Hepatocyte (in vitro differentiated cells): ENCODE measurements around the gene CRX. TPM values are rescaled to one million over a fixed set of nuclear protein-coding genes. Genes with fewer than 3 reads are reported as not detected.

Experiments
- DNase-seq: peaks from one replicate; pipeline ENCODE4 v3.0.0-alpha.2; 2016; ENCODE audit warnings: low spot score
- H2AFZ ChIP-seq: fragments of 200-600 bp; sonication (generic); 2 replicates; pipeline ENCODE4 v1.6.0; 2016; ENCODE audit warnings: antibody characterized with exemption, mild to moderate bottlenecking
- H3K27ac ChIP-seq: fragments of 200-600 bp; sonication (generic); 2 replicates; pipeline ENCODE4 v1.5.1; 2016; ENCODE audit warnings: mild to moderate bottlenecking
- H3K27me3 ChIP-seq: fragments of 200-600 bp; sonication (generic); 2 replicates; pipeline ENCODE4 v1.6.1; 2016
- H3K36me3 ChIP-seq: fragments of 200-600 bp; sonication (generic); replicated peaks from 2 replicates; pipeline ENCODE4 v1.5.1; 2016; ENCODE audit warnings: low read depth; ENCODE audit not compliant: insufficient read depth
- H3K4me1 ChIP-seq: fragments of 200-600 bp; sonication (generic); 2 replicates; pipeline ENCODE4 v1.5.1; 2016; ENCODE audit warnings: mild to moderate bottlenecking, moderate library complexity; ENCODE audit not compliant: insufficient read depth
- H3K4me2 ChIP-seq: fragments of 200-600 bp; sonication (generic); 2 replicates; pipeline ENCODE4 v1.6.0; 2016
- H3K4me3 ChIP-seq: fragments of 200-600 bp; sonication (generic); 2 replicates; pipeline ENCODE4 v1.5.1; 2016; ENCODE audit warnings: mild to moderate bottlenecking
- H3K79me2 ChIP-seq: fragments of 200-600 bp; sonication (generic); 2 replicates; pipeline ENCODE4 v1.6.0; 2017; ENCODE audit warnings: mild to moderate bottlenecking
- H3K9me2 ChIP-seq: fragments of 200-600 bp; sonication (generic); replicated peaks from 2 replicates; pipeline ENCODE4 v1.6.0; 2017; ENCODE audit warnings: mild to moderate bottlenecking; ENCODE audit not compliant: insufficient read depth
- H3K9me3 ChIP-seq: fragments of 200-600 bp; sonication (generic); 2 replicates; pipeline ENCODE4 v1.5.1; 2016; ENCODE audit warnings: low read depth, mild to moderate bottlenecking
- H4K20me1 ChIP-seq: fragments of 200-600 bp; sonication (generic); 2 replicates; pipeline ENCODE4 v1.6.0; 2016; ENCODE audit warnings: mild to moderate bottlenecking; ENCODE audit not compliant: insufficient read depth, poor library complexity, severe bottlenecking
- EZH2 ChIP-seq: fragments of 200-600 bp; sonication (generic); IDR thresholded peaks from 2 replicates; pipeline ENCODE4 v1.6.1; 2016; ENCODE audit warnings: antibody characterized with exemption, mild to moderate bottlenecking, borderline replicate concordance
- EZH2phosphoT487 ChIP-seq: fragments of 200-600 bp; sonication (generic); IDR thresholded peaks from one replicate; pipeline ENCODE4 v1.6.1; 2018; ENCODE audit warnings: antibody characterized with exemption, mild to moderate bottlenecking, low read depth, moderate library complexity; ENCODE audit not compliant: unreplicated experiment, severe bottlenecking
- WGBS: methylation state at CpG from one replicate; pipeline ENCODE4 v1.1.6; 2016; ENCODE audit warnings: low lambda C conversion rate; ENCODE audit errors: missing lambda C conversion rate; 5-methylcytosine and 5-hydroxymethylcytosine counted together
- polyA plus RNA-seq: library from polyadenylated mRNA; unstranded; fragments of >200 nt; fragmentation: Nextera tagmentation; extraction: Ambion mirVana; gene quantifications from 2 replicates; pipeline ENCODE4 v1.2.1, GENCODE V29; 2016
- total RNA-seq: library from RNA; depleted of rRNA; stranded (reverse); fragments of >200 nt; gene quantifications from 2 replicates; pipeline ENCODE4 v1.2.3, GENCODE V29; 2014
- TF ChIP-seq, protein P1 (sequence below): fragments of 200-600 bp; sonication (generic); IDR thresholded peaks from 2 replicates; pipeline ENCODE4 v1.5.1; 2016; ENCODE audit warnings: antibody characterized with exemption, mild to moderate bottlenecking; ENCODE audit not compliant: poor library complexity

CRX gene
- total and polyA plus RNA-seq, 2 experiments from 2014 or later: 0.15 TPM; not detected in 1

GRCh38 chr19:47886010-47886559, 64.3 kb downstream of the CRX start, which contains the start of gene SULT2A1:
Gene SULT2A1, minus strand, starts transcription at chr19:47886315. Its CDS starts 58 bp downstream, at chr19:47886257.
- Histone ChIP-seq H3K4me3 (peak within 1 kb of the TSS; percentile 24), H3K4me2 (peak within 1 kb of the TSS; percentile 63), H3K4me1 (peaks cover 4% of the 10 kb centered on the region), H3K27me3 (no peaks in the 10 kb centered on the region), H2AFZ (no peak within 1 kb of the TSS), H3K9me2 (no peaks in the 10 kb centered on the region), H3K27ac (peak within 1 kb of the TSS; percentile 92), H4K20me1 (no peaks in the 10 kb centered on the region), H3K9me3 (no peaks in the 10 kb centered on the region), H3K79me2 (peaks cover 2% of the 10 kb centered on the region), H3K36me3 (no peaks in the 10 kb centered on the region)
- DNase-seq: peak; percentile 57
- WGBS: 44% methylated on average over 12 of the region's 12 CpGs
- TF ChIP-seq, protein P1, sequence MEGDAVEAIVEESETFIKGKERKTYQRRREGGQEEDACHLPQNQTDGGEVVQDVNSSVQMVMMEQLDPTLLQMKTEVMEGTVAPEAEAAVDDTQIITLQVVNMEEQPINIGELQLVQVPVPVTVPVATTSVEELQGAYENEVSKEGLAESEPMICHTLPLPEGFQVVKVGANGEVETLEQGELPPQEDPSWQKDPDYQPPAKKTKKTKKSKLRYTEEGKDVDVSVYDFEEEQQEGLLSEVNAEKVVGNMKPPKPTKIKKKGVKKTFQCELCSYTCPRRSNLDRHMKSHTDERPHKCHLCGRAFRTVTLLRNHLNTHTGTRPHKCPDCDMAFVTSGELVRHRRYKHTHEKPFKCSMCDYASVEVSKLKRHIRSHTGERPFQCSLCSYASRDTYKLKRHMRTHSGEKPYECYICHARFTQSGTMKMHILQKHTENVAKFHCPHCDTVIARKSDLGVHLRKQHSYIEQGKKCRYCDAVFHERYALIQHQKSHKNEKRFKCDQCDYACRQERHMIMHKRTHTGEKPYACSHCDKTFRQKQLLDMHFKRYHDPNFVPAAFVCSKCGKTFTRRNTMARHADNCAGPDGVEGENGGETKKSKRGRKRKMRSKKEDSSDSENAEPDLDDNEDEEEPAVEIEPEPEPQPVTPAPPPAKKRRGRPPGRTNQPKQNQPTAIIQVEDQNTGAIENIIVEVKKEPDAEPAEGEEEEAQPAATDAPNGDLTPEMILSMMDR: no peak
- TF ChIP-seq EZH2 (no peak), EZH2phosphoT487 (no peak)

DNA sequence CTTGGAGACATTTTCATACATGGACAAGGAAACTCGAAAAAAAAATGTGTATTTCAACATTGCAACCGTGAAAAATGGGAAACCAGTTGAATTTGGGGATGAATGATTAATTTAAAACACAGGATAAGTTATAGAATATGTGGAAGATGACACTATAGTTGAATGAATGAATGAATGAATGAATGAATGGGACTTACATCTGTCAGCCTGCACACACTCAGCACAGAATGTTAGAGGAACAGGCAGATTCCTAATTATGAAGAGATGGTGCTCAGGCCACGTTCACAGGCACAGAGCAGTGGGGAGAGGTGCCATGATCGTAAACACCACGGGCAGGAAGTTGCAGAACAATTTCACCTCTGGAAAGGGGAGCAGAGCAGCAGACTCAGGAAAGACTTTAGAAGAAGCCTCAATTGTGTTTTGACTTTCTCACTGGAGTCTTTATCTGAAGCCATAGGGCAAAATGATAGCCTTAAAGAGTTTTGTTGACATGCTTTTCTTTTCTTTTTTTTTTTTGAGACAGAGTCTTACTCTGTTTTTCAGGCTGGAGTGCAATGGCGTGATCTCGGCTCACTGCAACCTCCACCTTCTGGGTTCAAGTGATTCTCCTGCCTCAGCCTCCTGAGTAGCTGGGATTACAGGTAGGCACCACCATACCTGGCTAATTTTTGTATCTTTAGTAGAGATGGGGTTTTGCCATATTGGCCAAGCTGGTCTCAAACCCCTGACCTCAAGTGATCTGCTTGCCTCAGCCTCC, 69.3 kb downstream of the CRX start:
- DNase-seq: no peak
- H2AFZ ChIP-seq: peak overlapping the region; percentile 22
- H3K36me3 ChIP-seq: no peaks in the 10 kb centered on the region

DNA sequence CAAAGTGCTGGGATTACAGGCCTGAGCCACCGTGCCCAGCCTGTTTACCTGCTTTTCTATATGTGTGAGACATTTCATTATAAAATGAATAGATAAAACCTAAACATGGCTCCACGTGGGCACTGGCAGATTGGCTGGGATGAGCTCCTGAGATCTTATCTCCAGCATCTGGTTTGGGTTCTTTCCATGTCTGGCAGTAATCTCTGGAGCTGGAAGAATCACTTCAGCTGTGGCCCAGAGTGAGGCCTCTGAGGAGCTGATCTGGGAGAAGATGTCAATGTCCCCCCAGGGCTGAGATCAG, 69.8 kb downstream of the CRX start:
- no peak for DNase-seq
- Histone ChIP-seq H3K9me2 (no peaks in the 10 kb centered on the region), H3K27ac (peak overlapping the region; percentile 96), H3K4me2 (peak overlapping the region; percentile 32), H3K36me3 (no peaks in the 10 kb centered on the region), H2AFZ (peak overlapping the region; percentile 22), H3K79me2 (no peaks in the 10 kb centered on the region), H3K27me3 (no peaks in the 10 kb centered on the region), H3K4me1 (peaks cover 16% of the 10 kb centered on the region), H3K9me3 (no peaks in the 10 kb centered on the region), H3K4me3 (no peak overlapping the region), H4K20me1 (no peaks in the 10 kb centered on the region)
- WGBS: 15% methylated on average over 2 of the region's 2 CpGs
- no peak for TF ChIP-seq EZH2phosphoT487
- TF ChIP-seq EZH2: no peak
- TF ChIP-seq, protein P1: no peak

More for the DNA sequence above, 69.3 kb downstream of the CRX start:
- no peaks in the 10 kb centered on the region for H3K79me2 ChIP-seq
- no peaks in the 10 kb centered on the region for H3K27me3 ChIP-seq
- H3K9me2 ChIP-seq: no peaks in the 10 kb centered on the region
- no peak overlapping the region for H3K4me3 ChIP-seq
- H4K20me1 ChIP-seq: no peaks in the 10 kb centered on the region
- no peak for TF ChIP-seq EZH2
- TF ChIP-seq EZH2phosphoT487: no peak
- TF ChIP-seq, protein P1: no peak
- 68% methylated on average over 7 of the region's 7 CpGs for WGBS
- H3K27ac ChIP-seq: peak overlapping the region; percentile 96
- peaks cover 16% of the 10 kb centered on the region for H3K4me1 ChIP-seq
- H3K4me2 ChIP-seq: peak overlapping the region; percentile 32
- no peaks in the 10 kb centered on the region for H3K9me3 ChIP-seq
